GF-D8 (cell line): ENCODE results near the gene PXMP4.

Experiments used
- DNase-seq: peaks from one replicate; lab custom pipeline; 2025; lab: John Stamatoyannopoulos, UW

Gene PXMP4

DNA sequence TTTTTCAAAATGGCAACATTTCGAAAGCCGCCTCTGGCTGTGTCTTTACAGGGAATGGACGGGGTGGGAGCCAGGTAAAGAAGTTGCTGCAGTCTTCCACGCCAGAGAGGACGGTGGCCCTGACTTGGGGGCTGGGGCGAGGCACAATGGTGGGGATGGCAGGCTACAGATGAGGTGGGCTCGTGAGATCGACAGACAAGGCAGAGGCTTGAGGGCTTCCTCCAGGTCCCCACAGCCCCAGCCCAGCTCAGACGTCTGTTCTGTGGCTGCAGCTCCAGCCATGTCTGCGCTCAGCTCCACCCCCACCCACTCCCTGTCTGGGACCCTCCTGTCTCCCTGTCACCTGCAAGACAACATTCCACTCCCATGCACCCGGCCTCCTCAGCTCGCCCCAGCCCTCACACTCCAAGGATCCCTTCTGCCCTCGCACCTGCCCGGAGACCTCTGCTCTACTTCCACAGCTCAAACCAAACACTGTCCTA is 65.4 kb downstream of the PXMP4 start:
- DNase-seq, result no peak

DNA sequence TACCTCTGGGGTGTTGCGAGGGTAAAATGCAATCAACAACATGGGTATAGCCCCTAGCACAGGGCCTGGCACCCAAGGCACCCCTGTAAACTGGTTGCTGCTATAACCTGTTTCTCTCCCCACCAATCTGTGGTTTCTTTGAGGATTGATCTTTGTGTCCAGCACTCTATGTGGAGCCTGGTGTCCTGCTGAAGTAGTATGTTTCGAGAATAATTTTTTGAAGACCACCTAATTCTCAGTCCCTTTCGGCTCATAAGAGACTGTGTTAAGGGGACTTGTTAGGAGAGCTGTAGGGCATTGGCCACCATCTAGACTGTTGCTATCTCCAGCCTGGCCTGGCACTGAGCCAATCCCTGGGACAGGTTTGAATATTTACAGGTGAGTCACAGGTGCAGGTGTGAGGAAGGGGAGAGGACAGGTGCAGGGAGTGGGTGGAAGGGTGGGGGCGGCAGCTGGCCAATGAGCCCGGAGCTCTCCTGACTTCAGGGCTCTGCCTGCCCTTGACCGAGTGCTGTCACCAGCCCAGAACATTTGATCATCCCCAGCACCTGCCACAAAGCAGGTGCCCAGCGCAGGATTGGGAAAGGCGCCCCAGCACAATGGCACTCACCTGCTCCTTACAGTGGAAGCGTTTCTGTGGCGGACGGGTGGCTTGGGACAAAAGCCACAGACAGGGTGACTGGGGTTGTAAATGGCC is 66.1 kb downstream of the PXMP4 start:
- DNase-seq, result no peak

DNA sequence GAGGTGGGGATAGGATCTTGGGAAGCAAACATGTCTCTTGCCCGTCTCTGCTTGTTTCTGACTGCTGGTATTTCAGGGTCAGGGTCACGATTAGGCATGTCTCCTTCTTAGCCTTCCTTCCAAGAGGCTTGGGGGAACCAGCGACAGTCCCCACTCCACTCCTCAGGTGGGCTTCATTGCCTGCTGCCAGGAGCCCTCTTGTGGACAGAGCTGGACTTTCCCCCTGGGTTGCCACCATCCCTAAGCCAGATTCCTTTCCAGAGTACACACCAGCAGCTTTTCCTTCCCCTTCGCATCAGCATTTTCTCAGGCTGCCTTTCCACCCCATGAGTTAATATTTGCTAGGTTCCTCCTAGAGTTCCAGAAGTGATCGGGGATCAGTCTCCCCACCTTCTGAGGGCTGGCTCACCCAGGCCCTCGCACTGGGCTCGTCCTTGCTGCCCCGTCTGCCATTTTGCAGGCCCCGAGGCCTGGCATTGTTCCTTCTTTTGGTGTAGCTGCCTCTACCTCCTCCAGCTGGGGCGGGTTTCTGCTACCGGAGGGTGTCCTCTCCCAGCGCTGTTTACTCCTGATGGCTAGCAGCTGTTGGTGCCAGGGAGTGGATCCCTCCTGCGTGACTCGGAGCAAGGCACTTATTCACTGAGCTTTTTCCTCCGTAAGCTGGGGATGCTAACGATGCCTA is 66.8 kb downstream of the PXMP4 start:
- no peak for DNase-seq
